Stimulated activated naive CD4-positive, alpha-beta T cell treated with Interleukin-2 at 50 U/mL for 16 hours (primary cell): Measurements from ENCODE around the gene MRPL49.

Experiments used
- DNase-seq: peaks from one replicate; lab custom pipeline; 2025; lab: John Stamatoyannopoulos, UW

The MRPL49 gene

GRCh38 chr11:65121865-65122696 lies at the start of gene MRPL49, which contains the start of gene FAU:
TSS of gene MRPL49 (plus strand) at chr11:65122321. CDS start at chr11:65122347, 26 bp downstream.
TSS of gene FAU (minus strand) at chr11:65122134. CDS start at chr11:65121813, 321 bp downstream.
- peak; percentile 99 for DNase-seq

- no peak for DNase-seq
These were observed 49.5 kb upstream of the MRPL49 start for GRCh38 chr11:65072631-65072966.

- DNase-seq, result no peak
These were observed 44.7 kb upstream of the MRPL49 start for GRCh38 chr11:65077451-65077850.

GRCh38 chr11:65078151-65078550 lies 44.0 kb upstream of the MRPL49 start:
- peak; percentile 61 for DNase-seq

- no peak for DNase-seq
These were observed 43.3 kb upstream of the MRPL49 start for GRCh38 chr11:65078786-65079342.

GRCh38 chr11:65083134-65083833 lies 38.8 kb upstream of the MRPL49 start:
- no peak for DNase-seq

- DNase-seq, result peak; percentile 92
These were observed 38.1 kb upstream of the MRPL49 start, which contains the start of the genes CDCA5 and ZFPL1 for GRCh38 chr11:65083834-65084597. TSS of gene CDCA5 (minus strand) at chr11:65084040. CDS start at chr11:65083978, 62 bp downstream. TSS of gene ZFPL1 (plus strand) at chr11:65084222. CDS start at chr11:65084699, 477 bp downstream.

GRCh38 chr11:65084598-65085375 lies 37.3 kb upstream of the MRPL49 start:
- no peak for DNase-seq

- no peak for DNase-seq
These were observed 36.7 kb upstream of the MRPL49 start for GRCh38 chr11:65085446-65085845.

GRCh38 chr11:65086809-65087208 lies 35.3 kb upstream of the MRPL49 start:
- no peak for DNase-seq

GRCh38 chr11:65087216-65087615 lies 34.9 kb upstream of the MRPL49 start:
- DNase-seq, result no peak

- DNase-seq, result no peak
These were observed 34.3 kb upstream of the MRPL49 start for GRCh38 chr11:65087827-65088226.

GRCh38 chr11:65089621-65090020 lies 32.5 kb upstream of the MRPL49 start:
- no peak for DNase-seq

- DNase-seq, result no peak
These were observed 31.5 kb upstream of the MRPL49 start for GRCh38 chr11:65090628-65091027.

- no peak for DNase-seq
These were observed 26.7 kb upstream of the MRPL49 start for GRCh38 chr11:65095427-65095826.

- DNase-seq, result peak; percentile 82
These were observed 25.9 kb upstream of the MRPL49 start, which contains the start of gene VPS51 for GRCh38 chr11:65095974-65096806. TSS of gene VPS51 (plus strand) at chr11:65096214. CDS start at chr11:65096251, 37 bp downstream.

GRCh38 chr11:65096926-65097325 lies 25.2 kb upstream of the MRPL49 start:
- no peak for DNase-seq

- no peak for DNase-seq
These were observed 21.3 kb upstream of the MRPL49 start for GRCh38 chr11:65100674-65101350.
